ENCODE data around the gene EHD4.

DNA sequence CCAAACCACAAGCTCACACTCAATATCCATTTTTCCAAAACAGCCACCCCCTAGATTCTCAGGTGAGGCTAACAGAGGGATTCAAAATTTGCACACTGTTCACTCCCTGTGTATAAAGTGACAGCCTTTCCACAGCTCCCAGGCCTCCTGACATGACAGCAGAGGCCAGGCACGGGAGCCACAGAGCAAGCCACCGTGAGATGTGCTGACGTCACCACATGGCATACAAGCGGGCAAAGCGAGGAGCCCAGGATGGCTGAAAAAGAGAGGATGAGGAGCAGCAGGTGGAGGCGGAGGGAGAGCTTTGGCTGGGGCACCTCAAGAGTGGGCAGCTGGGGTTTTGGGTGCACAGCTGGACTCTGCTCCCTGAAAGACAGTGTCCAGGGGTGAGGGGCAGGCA, 27.1 kb downstream of the EHD4 start:
- TF ChIP-seq POLR2A (IDR thresholded peaks at IDR 0.05; ENCODE audit: low read length) (no peak), GATA1 (IDR thresholded peaks at IDR 0.05; ENCODE audit: low read depth, low read length) (no peak)

All from erythroblast (primary cell).